Neural progenitor cell (in vitro differentiated cells): ENCODE measurements around the gene DHX34.

Experiments
- CTCF ChIP-seq: fragments of 200-600 bp; sonication (generic); IDR thresholded peaks from 2 replicates; pipeline ENCODE4 v1.5.1; 2017; ENCODE audit warnings: antibody characterized with exemption, mild to moderate bottlenecking
- EZH2 ChIP-seq: fragments of 200-600 bp; sonication (generic); IDR thresholded peaks from 2 replicates; pipeline ENCODE4 v1.6.1; 2017; ENCODE audit warnings: antibody characterized with exemption, mild to moderate bottlenecking, moderate library complexity
- EZH2phosphoT487 ChIP-seq: fragments of 200-600 bp; sonication (generic); IDR thresholded peaks from 2 replicates; pipeline ENCODE4 v1.6.1; 2017; ENCODE audit warnings: antibody characterized with exemption

- TF ChIP-seq CTCF: no peak
- no peak for TF ChIP-seq EZH2phosphoT487
- TF ChIP-seq EZH2: no peak
Observed at GRCh38 chr19:47419789-47420188, 70.7 kb downstream of the DHX34 start.
